GM18517 (cell line): ENCODE results near the gene ASXL2.
"Not testable (repeated sequence)": the region's sequence is repeated elsewhere in the genome, so short reads cannot be mapped to it uniquely, and the experiment has no call there.

Experiments
- ATAC-seq: cut with Tn5 transposase; IDR thresholded peaks from one replicate; pipeline ENCODE4 v1.9.1; 2021; ENCODE audit warnings: mild to moderate bottlenecking, moderate library complexity; ENCODE audit not compliant: unreplicated experiment

Gene ASXL2

GRCh38 chr2:25878361-25879132 lies at the start of gene ASXL2:
TSS of gene ASXL2 (minus strand) at chr2:25878487. CDS start at chr2:25878222, 265 bp downstream.
- ATAC-seq, result peak; percentile 83

- no peak for ATAC-seq
Measured at GRCh38 chr2:25926984-25927756, 48.9 kb upstream of the ASXL2 start.

DNA sequence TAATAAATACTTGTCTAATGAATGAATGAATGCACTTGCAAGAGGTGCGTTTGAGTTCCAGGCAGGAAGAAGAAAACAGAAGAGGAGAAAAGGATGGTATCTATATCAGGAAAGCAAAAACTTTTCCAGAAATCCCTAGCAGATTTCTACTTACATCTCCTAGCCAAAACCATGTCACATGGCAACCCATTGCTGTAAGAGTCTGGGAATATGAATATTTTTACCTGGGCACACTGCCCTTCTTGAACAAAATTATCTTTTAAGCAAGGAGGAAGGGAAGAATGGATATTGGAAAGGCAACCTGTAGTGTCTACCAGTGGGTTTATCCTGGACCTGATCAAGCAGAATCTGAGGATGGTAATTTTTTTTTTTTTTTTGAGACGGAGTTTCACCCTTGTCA lies 44.2 kb upstream of the ASXL2 start:
- no peak for ATAC-seq

GRCh38 chr2:25920786-25921415 lies 42.6 kb upstream of the ASXL2 start:
- no peak for ATAC-seq

GRCh38 chr2:25920336-25920735 lies 42.0 kb upstream of the ASXL2 start:
- ATAC-seq, result no peak

GRCh38 chr2:25917832-25918231 lies 39.5 kb upstream of the ASXL2 start:
- ATAC-seq, result no peak

- ATAC-seq, result not testable (repeated sequence)
Measured at GRCh38 chr2:25917411-25917810, 39.1 kb upstream of the ASXL2 start.

DNA sequence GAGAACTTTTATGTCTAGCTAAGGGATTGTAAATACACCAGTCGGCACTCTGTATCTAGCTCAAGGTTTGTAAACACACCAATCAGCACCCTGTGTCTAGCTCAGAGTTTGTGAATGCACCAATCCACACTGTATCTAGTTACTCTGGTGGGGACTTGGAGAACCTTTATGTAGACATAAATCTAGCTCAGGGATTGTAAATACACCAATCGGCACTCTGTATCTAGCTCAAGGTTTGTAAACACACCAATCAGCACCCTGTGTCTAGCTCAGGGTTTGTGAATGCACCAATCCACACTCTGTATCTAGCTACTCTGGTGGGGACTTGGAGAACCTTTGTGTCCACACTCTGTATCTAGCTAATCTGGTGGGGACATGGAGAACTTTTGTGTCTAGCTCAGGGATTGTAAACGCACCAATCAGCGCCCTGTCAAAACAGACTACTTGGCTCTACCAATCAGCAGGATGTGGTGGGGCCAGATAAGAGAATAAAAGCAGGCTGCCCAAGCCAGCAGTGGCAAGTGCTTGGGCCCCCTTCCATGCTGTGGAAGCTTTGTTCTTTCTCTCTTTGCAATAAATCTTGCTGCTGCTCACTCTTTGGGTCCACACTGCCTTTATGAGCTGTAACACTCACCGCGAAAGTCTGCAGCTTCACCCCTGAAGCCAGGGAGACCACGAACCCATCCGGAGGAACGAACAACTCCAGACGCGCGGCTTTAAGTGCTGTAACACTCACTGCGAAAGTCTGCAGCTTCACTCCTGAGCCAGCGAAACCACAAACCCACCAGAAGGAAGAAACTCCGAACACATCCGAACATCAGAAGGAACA lies 37.9 kb upstream of the ASXL2 start:
- ATAC-seq, result not testable (repeated sequence)

DNA sequence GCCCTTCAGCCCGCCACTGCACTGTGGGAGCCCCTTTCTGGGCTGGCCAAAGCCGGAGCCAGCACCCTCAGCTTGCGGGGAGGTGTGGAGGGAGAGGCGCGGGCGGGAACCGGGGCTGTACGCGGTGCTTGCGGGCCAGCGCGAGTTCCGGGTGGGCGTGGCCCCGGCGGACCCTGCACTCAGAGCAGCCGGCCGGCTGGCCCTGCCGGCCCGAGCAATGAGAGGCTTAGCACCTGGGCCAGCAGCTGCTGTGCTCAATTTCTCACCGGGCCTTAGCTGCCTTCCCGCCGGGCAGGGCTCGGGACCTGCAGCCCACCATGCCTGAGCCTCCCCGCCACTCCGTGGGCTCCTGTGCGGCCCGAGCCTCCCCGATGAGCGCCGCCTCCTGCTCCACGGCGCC lies 37.1 kb upstream of the ASXL2 start:
- not testable (repeated sequence) for ATAC-seq

DNA sequence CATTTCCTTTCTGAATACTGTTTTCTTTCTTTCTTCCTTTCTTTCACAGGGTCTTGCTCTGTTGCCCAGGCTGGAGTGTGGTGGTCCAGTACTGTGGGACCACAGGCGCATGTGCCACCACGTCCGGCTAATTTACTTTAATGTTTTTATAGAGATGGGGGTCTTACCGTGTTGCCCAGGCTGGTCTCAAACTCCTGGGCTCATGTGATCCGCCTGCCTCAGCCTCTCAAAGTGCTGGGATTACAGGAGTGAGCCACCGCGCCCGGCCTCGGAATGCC lies 35.3 kb upstream of the ASXL2 start:
- not testable (repeated sequence) for ATAC-seq

DNA sequence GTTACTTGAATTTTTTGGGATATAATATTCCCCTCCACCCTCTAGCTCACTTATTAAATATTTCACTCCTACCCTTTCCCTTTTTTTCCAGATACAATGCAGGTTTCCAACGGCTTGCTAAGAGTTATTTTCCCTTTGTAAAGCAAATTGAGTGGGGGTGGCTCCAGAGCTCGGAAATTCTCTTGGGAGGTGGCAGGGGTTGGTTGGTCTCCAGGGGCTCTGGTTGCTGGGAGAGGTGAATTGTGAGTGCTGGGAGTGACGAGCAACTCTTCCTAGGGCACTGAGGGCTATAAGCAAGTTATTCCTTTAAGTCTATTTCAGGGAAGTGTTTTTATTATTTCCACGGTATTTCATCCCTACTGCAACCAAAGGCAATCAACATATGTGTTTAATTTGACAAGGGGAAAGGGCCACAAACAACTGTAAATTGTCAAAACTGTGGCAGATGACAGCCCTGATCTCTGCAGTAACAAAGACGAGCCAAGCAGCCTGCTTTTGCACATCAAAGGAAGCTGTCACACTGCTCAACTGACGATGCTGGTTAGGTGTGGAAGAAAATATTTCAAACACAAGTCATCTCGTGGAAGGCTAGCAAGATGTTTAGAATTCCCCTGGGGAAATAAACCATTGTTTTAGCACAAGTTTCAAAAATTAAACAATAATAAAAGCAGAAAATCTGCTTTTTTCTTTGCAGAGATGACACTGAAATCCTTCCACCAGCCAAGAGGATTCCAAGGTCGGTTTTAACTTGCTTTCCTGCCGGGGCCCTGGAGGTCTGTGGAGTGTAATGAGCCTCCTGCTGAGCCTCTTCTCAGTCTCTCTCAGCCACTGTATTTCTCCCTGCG lies 34.8 kb upstream of the ASXL2 start:
- ATAC-seq, result no peak

DNA sequence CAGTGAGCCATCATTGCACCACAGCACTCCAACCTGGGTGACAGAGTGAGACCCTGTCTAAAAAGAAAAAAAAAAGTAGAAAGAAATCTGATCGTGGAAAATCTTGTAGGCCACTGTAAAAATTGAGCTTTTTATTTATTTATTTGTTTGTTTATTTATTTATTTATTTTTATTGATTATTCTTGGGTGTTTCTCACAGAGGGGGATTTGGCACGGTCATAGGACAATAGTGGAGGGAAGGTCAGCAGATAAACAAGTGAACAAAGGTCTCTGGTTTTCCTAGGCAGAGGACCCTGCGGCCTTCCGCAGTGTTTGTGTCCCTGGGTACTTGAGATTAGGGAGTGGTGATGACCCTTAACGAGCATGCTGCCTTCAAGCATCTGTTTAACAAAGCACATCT lies 31.3 kb upstream of the ASXL2 start:
- ATAC-seq, result not testable (repeated sequence)

GRCh38 chr2:25905126-25905525 lies 26.8 kb upstream of the ASXL2 start:
- no peak for ATAC-seq

- ATAC-seq, result no peak
Measured at GRCh38 chr2:25903216-25903776, 25.0 kb upstream of the ASXL2 start.

DNA sequence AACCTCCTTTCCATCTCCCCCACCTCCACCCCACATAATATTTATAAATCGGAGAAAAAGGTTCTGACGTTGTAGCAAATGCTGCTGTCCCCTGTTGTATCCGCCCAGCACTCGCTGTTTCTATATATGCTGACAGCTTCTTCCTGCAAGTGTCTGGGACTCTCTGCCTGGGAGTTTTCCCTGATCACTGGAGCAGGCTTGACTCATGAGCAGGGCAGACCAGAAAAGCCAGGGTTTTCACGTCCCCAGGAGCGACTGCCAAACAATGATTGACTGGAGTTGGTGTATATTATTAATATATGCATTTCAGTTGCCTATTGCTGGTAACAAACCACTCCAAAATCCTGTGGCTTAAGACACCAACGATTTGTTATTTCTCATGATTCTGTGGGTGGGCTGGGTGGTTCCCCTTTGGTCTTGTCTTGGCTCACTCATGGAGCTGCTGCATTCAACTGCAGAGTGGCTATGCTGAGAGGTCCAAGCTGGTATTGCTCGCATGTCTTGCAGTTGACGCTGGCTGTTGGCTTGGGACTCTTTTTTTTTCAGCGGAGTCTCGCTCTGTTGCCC lies 21.2 kb upstream of the ASXL2 start:
- no peak for ATAC-seq

- no peak for ATAC-seq
Measured at GRCh38 chr2:25897506-25897905, 19.2 kb upstream of the ASXL2 start.

DNA sequence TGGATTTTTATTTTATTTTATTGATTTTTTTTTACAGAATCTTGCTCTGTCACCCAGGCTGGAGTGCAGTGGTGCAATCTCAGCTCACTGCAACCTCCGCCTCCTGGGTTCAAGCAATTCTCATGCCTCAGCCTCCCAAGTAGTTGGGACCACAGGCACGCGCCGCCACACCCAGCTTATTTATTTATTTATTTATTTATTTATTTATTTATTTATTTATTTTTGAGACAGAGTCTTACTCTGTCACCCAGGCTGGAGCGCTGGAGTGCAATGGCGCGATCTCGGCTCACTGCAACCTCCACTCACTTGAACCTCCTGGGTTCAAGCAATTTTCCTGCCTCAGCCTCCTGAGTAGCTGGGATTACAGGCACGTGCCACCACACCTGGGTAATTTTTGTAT lies 18.0 kb upstream of the ASXL2 start:
- not testable (repeated sequence) for ATAC-seq

DNA sequence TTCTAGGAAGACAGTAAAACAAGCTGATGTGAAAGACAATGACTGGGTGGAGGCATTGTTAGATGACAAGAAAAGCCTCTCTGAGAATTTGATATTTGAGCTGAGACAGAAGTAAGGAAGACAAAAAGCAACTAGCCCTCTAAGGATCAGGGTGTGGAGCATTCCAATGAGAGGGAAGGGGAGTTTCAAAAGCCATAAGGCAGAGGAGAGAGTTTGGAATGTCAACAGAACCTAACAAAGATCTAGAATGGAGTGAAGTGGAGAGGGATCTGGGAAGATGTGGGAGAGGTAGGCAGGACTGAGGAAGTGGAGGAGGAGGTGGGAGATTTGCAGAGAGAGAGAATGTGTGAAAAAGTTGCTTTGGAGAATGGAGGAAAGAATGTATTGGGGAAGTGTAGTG lies 17.3 kb upstream of the ASXL2 start:
- ATAC-seq, result no peak

- no peak for ATAC-seq
Measured at GRCh38 chr2:25895018-25895417, 16.7 kb upstream of the ASXL2 start.
